HEK293 (cell line): Measurements from ENCODE around the gene SPNS2.

Source experiments
- CTCF ChIA-PET: fragments of 350-600 bp; formaldehyde crosslinking; extraction: SDS; loops from one replicate; lab custom pipeline; 2021; ENCODE audit warnings: antibody characterized with exemption; lab: Yijun Ruan, JAX
- POLR2A ChIA-PET: fragments of 300-600 bp; formaldehyde crosslinking; extraction: SDS; loops from one replicate; lab custom pipeline; 2020; ENCODE audit warnings: antibody characterized with exemption, inconsistent platforms; lab: Yijun Ruan, JAX
- H3K27ac ChIP-seq: fragments of 200-500 bp; sonication (Bioruptor generic); 2 replicates; pipeline ENCODE4 v1.5.1; 2014; ENCODE audit warnings: low read depth, low read length, control low read depth, inconsistent platforms; ENCODE audit errors: extremely low read depth
- H3K36me3 ChIP-seq, 2 experiments: fragments of 200-500 bp in 1 of 2; sonication (Bioruptor generic) in 1 of 2; 1 replicate in 1 of 2; 2 replicates in 1 of 2; pipeline ENCODE4 v1.5.1; 2014 to 2017; ENCODE audit warnings: inconsistent platforms in 2 of 2, low read length in 2 of 2; ENCODE audit not compliant: control insufficient read depth in 2 of 2, insufficient read depth in 1 of 2
- H3K4me1 ChIP-seq: fragments of 200-500 bp; sonication (Bioruptor generic); 2 replicates; pipeline ENCODE4 v1.5.1; 2014; ENCODE audit warnings: mild to moderate bottlenecking, low read length, inconsistent platforms; ENCODE audit not compliant: control insufficient read depth, insufficient read depth
- H3K4me3 ChIP-seq: 2 replicates; pipeline ENCODE4 v1.5.1; 2011; ENCODE audit warnings: low read depth, mild to moderate bottlenecking, control low read depth, low read length, moderate library complexity
- H3K9me3 ChIP-seq: fragments of 200-500 bp; sonication (Bioruptor generic); 2 replicates; pipeline ENCODE4 v1.5.1; 2014; ENCODE audit warnings: low read depth, low read length, inconsistent platforms; ENCODE audit not compliant: control insufficient read depth, insufficient read depth
- ELK4 ChIP-seq: IDR thresholded peaks from 2 replicates; pipeline ENCODE4 v1.6.1; 2011; ENCODE audit warnings: mild to moderate bottlenecking, low read depth, low read length, borderline replicate concordance
- MZF1 ChIP-seq: fragments of 450-650 bp; formaldehyde crosslinking; IDR thresholded peaks from 2 replicates; pipeline ENCODE4 v1.5.1; 2017; ENCODE audit warnings: missing biosample characterization, missing genetic modification characterization, borderline replicate concordance
- OSR2 ChIP-seq: fragments of 450-650 bp; formaldehyde crosslinking; IDR thresholded peaks from 2 replicates; pipeline ENCODE4 v1.5.1; 2016; ENCODE audit warnings: missing biosample characterization, missing genetic modification characterization
- OVOL3 ChIP-seq: fragments of 450-650 bp; formaldehyde crosslinking; IDR thresholded peaks from 2 replicates; pipeline ENCODE4 v1.5.1; 2016; ENCODE audit warnings: missing biosample characterization, missing genetic modification characterization
- PRDM1 ChIP-seq: fragments of 450-650 bp; formaldehyde crosslinking; IDR thresholded peaks from 2 replicates; pipeline ENCODE4; 2016; ENCODE audit warnings: missing biosample characterization, missing genetic modification characterization
- PRDM10 ChIP-seq: fragments of 450-650 bp; formaldehyde crosslinking; IDR thresholded peaks from 2 replicates; pipeline ENCODE4 v1.5.1; 2016; ENCODE audit warnings: missing biosample characterization, missing genetic modification characterization
- REST ChIP-seq: fragments of 450-650 bp; formaldehyde crosslinking; IDR thresholded peaks from 2 replicates; pipeline ENCODE4 v1.5.1; 2016; ENCODE audit warnings: missing biosample characterization, missing genetic modification characterization
- SETDB1 ChIP-seq: IDR thresholded peaks from one replicate; pipeline ENCODE4 v1.6.1; 2017; ENCODE audit warnings: mild to moderate bottlenecking, low read length, moderate library complexity, mixed read lengths; ENCODE audit not compliant: insufficient read length
- ZEB2 ChIP-seq: fragments of 450-650 bp; formaldehyde crosslinking; IDR thresholded peaks from 2 replicates; pipeline ENCODE4 v1.5.1; 2016; ENCODE audit warnings: missing biosample characterization, missing genetic modification characterization
- ZFP3 ChIP-seq: fragments of 450-650 bp; formaldehyde crosslinking; IDR thresholded peaks from 2 replicates; pipeline ENCODE4 v1.5.1; 2016; ENCODE audit warnings: low read depth, missing biosample characterization, missing genetic modification characterization
- ZNF132 ChIP-seq: fragments of 450-650 bp; formaldehyde crosslinking; IDR thresholded peaks from 2 replicates; pipeline ENCODE4 v1.5.1; 2017; ENCODE audit warnings: missing biosample characterization, missing genetic modification characterization, borderline replicate concordance
- ZNF138 ChIP-seq: fragments of 450-650 bp; formaldehyde crosslinking; IDR thresholded peaks from 2 replicates; pipeline ENCODE4 v1.5.1; 2016; ENCODE audit warnings: missing biosample characterization, missing genetic modification characterization, borderline replicate concordance
- ZNF266 ChIP-seq: fragments of 450-650 bp; formaldehyde crosslinking; IDR thresholded peaks from 2 replicates; pipeline ENCODE4 v1.5.1; 2016; ENCODE audit warnings: missing biosample characterization, missing genetic modification characterization, low read depth
- ZNF292 ChIP-seq: fragments of 450-650 bp; formaldehyde crosslinking; IDR thresholded peaks from 2 replicates; pipeline ENCODE4 v1.5.1; 2016; ENCODE audit warnings: low read depth, missing biosample characterization, missing genetic modification characterization, borderline replicate concordance
- ZNF341 ChIP-seq: fragments of 450-650 bp; formaldehyde crosslinking; IDR thresholded peaks from 2 replicates; pipeline ENCODE4; 2016; ENCODE audit warnings: low read depth, missing biosample characterization, missing genetic modification characterization
- ZNF518A ChIP-seq: fragments of 450-650 bp; formaldehyde crosslinking; conservative IDR thresholded peaks from 2 replicates; pipeline ENCODE4 v1.5.1; 2016; ENCODE audit warnings: low read depth, missing biosample characterization, missing genetic modification characterization
- ZNF560 ChIP-seq: fragments of 450-650 bp; formaldehyde crosslinking; IDR thresholded peaks from 2 replicates; pipeline ENCODE4 v1.5.1; 2017; ENCODE audit warnings: missing biosample characterization, missing genetic modification characterization, borderline replicate concordance
- ZNF692 ChIP-seq: fragments of 450-650 bp; formaldehyde crosslinking; IDR thresholded peaks from 2 replicates; pipeline ENCODE4 v1.5.1; 2016; ENCODE audit warnings: missing biosample characterization, missing genetic modification characterization
- ZNF830 ChIP-seq: fragments of 450-650 bp; IDR thresholded peaks from 2 replicates; pipeline ENCODE4 v1.5.0; 2018; ENCODE audit warnings: missing biosample characterization, missing genetic modification characterization, low read depth, mild to moderate bottlenecking, moderate library complexity

The SPNS2 gene

GRCh38 chr17:4574448-4575045 lies 75.9 kb downstream of the SPNS2 start (continued):
- TF ChIP-seq ZNF518A (no peak), PRDM10 (tag by site-specific recombination) (no peak), ZNF292 (tag by site-specific recombination) (no peak), ZNF132 (tag by site-specific recombination) (no peak), PRDM1 (tag by site-specific recombination) (no peak), ZNF266 (tag by site-specific recombination) (no peak), ELK4 (no peak), OSR2 (tag by site-specific recombination) (no peak), OVOL3 (no peak), ZNF560 (no peak)

GRCh38 chr17:4576161-4576558 lies 77.5 kb downstream of the SPNS2 start:
- ChIA-PET POLR2A (no interaction called here), CTCF (interaction anchor here (0.8 to 3.8 kb wide), 3 partner anchors 9 to 24 kb away, joined by 3 to 23 read pairs (median 4); no protein-coding TSS in a partner anchor)
- Histone ChIP-seq H3K27ac (no peak overlapping the region), H3K36me3 (no peaks in the 10 kb centered on the region), H3K4me1 (0 out of 2 replicates have a peak, but pooled peaks cover 4% of the 10 kb centered on the region), H3K4me3 (no peak overlapping the region), H3K9me3 (no peaks in the 10 kb centered on the region)
- TF ChIP-seq ZNF138 (tag by site-specific recombination), result no peak
- no peak for TF ChIP-seq REST
- TF ChIP-seq SETDB1, result no peak
- no peak for TF ChIP-seq ZEB2 (tag by site-specific recombination)
- no peak for TF ChIP-seq ZNF341 (tag by site-specific recombination)
- TF ChIP-seq MZF1, result no peak
- TF ChIP-seq ZNF830 (tag by site-specific recombination), result no peak
- no peak for TF ChIP-seq ZFP3 (tag by site-specific recombination)
- TF ChIP-seq ZNF692 (tag by site-specific recombination), result no peak
